ENCODE results near the gene HSPBAP1.
"Not testable (repeated sequence)": the region's sequence is repeated elsewhere in the genome, so short reads cannot be mapped to it uniquely, and the experiment has no call there.

The HSPBAP1 gene

GRCh38 chr3:122739172-122739571, 54.5 kb downstream of the HSPBAP1 start:
- DNase-seq (ENCODE audit: low read depth in 2 of 2): no peak

- DNase-seq (ENCODE audit: low read depth in 2 of 2): not testable (repeated sequence)
These were observed 60.7 kb downstream of the HSPBAP1 start for GRCh38 chr3:122732682-122733525.

GRCh38 chr3:122730240-122730639, 63.4 kb downstream of the HSPBAP1 start:
- DNase-seq (ENCODE audit: low read depth in 2 of 2): no peak

GRCh38 chr3:122728756-122729514, 64.7 kb downstream of the HSPBAP1 start:
- DNase-seq (ENCODE audit: low read depth in 2 of 2): no peak

GRCh38 chr3:122728186-122728585, 65.4 kb downstream of the HSPBAP1 start:
- DNase-seq (ENCODE audit: low read depth in 2 of 2): no peak

- DNase-seq (ENCODE audit: low read depth in 2 of 2): no peak
These were observed 65.9 kb downstream of the HSPBAP1 start for GRCh38 chr3:122727766-122728165.

- no peak for DNase-seq (ENCODE audit: low read depth in 2 of 2)
These were observed 66.3 kb downstream of the HSPBAP1 start for GRCh38 chr3:122727294-122727693.

GRCh38 chr3:122725106-122725505, 68.5 kb downstream of the HSPBAP1 start:
- no peak for DNase-seq (ENCODE audit: low read depth in 2 of 2)

- DNase-seq (ENCODE audit: low read depth in 2 of 2): no peak
These were observed 74.2 kb downstream of the HSPBAP1 start for GRCh38 chr3:122719273-122719921.

GRCh38 chr3:122716667-122717066, 77.0 kb downstream of the HSPBAP1 start:
- no peak for DNase-seq (ENCODE audit: low read depth in 2 of 2)

GRCh38 chr3:122714273-122714672, 79.4 kb downstream of the HSPBAP1 start:
- no peak for DNase-seq (ENCODE audit: low read depth in 2 of 2)

- DNase-seq (ENCODE audit: low read depth in 2 of 2): not testable (repeated sequence)
These were observed 82.9 kb downstream of the HSPBAP1 start for GRCh38 chr3:122710616-122711251.

GRCh38 chr3:122705379-122705778, 88.3 kb downstream of the HSPBAP1 start:
- DNase-seq (ENCODE audit: low read depth in 2 of 2): no peak

- no peak for DNase-seq (ENCODE audit: low read depth in 2 of 2)
These were observed 93.4 kb downstream of the HSPBAP1 start for GRCh38 chr3:122700193-122700592.

GRCh38 chr3:122697952-122698620, 95.5 kb downstream of the HSPBAP1 start:
- DNase-seq (ENCODE audit: low read depth in 2 of 2): no peak

- no peak for DNase-seq (ENCODE audit: low read depth in 2 of 2)
These were observed 97.6 kb downstream of the HSPBAP1 start for GRCh38 chr3:122695927-122696561.

- DNase-seq (ENCODE audit: low read depth in 2 of 2): no peak
These were observed 98.7 kb downstream of the HSPBAP1 start for GRCh38 chr3:122694966-122695365.

GRCh38 chr3:122692674-122693073, 101.0 kb downstream of the HSPBAP1 start:
- no peak for DNase-seq (ENCODE audit: low read depth in 2 of 2)

- no peak for DNase-seq (ENCODE audit: low read depth in 2 of 2)
These were observed 102.4 kb downstream of the HSPBAP1 start for GRCh38 chr3:122691195-122691594.

GRCh38 chr3:122690096-122690495, 103.5 kb downstream of the HSPBAP1 start:
- no peak for DNase-seq (ENCODE audit: low read depth in 2 of 2)

Measured in activated CD8-positive, alpha-beta memory T cell treated with anti-CD3 and anti-CD28 coated beads for 4 hours (primary cell).